Measurements from ENCODE around the gene MUC5B.

- TF ChIP-seq CTCF (IDR thresholded peaks at IDR 0.05) (no peak), POLR2A (IDR thresholded peaks at IDR 0.05) (no peak)
Observed at GRCh38 chr11:1271927-1272326, 49.1 kb downstream of the MUC5B start.

Data from heart left ventricle (tissue), 13 donors.